T follicular helper cell (primary cell): Measurements from ENCODE around the gene PSG3.
"Not testable (repeated sequence)": the region's sequence is repeated elsewhere in the genome, so short reads cannot be mapped to it uniquely, and the experiment has no call there.

Experiments used
- DNase-seq: peaks from one replicate; pipeline ENCODE4 v3.0.0-alpha.2; 2020; ENCODE audit warnings: low read depth
- total RNA-seq, 2 experiments: gene quantifications; one replicate each; lab custom pipeline; 2026; lab: John Stamatoyannopoulos, UW

PSG3 gene
- total RNA-seq, result 0 reads per million in 2 experiments

DNA sequence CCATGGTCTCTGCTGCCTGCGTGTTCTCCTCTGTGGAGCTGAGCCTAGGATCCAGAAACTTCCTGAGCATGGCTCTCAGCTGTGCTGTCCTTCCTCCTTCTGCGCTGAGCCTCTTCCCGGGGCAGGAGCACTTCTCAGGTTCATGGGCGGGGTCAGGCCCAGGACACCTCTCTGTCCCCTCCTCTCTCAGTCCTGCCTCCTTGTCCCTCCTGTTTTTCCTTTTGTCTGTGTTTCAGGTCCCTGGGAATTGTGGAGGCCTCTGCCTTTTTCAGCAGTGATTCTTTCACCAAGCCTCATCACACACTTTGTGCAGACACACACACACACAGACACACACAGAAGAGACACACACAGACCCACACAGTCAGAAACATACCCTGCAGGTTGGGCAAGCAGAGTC lies at the start of gene PSG3:
Gene PSG3, minus strand, starts transcription at position 101 of the 400 bp plus-strand sequence. Its CDS starts 97 bp downstream, at position 4.
- DNase-seq, result not testable (repeated sequence)

GRCh38 chr19:42788766-42789165 lies 48.5 kb upstream of the PSG3 start:
- not testable (repeated sequence) for DNase-seq

DNA sequence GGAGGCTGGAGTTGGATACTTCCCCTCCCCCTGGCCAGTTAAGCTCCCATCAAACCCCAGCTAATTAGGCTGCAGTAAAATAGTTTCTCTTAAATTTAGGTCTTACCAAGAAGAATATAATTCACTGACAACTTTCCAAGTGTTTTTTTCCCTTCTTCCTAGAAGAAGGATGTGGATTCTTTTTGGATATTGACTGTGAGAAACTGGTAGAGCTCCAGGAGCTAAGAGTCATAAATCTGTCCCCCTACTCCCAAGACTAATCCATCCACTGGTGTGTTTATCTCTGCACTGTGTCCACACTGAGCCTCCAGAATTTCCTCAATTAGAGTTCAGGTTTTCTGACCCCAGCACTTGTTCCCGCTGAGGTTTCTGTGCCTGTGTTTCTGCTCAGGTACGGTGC lies 47.5 kb upstream of the PSG3 start:
- not testable (repeated sequence) for DNase-seq

DNA sequence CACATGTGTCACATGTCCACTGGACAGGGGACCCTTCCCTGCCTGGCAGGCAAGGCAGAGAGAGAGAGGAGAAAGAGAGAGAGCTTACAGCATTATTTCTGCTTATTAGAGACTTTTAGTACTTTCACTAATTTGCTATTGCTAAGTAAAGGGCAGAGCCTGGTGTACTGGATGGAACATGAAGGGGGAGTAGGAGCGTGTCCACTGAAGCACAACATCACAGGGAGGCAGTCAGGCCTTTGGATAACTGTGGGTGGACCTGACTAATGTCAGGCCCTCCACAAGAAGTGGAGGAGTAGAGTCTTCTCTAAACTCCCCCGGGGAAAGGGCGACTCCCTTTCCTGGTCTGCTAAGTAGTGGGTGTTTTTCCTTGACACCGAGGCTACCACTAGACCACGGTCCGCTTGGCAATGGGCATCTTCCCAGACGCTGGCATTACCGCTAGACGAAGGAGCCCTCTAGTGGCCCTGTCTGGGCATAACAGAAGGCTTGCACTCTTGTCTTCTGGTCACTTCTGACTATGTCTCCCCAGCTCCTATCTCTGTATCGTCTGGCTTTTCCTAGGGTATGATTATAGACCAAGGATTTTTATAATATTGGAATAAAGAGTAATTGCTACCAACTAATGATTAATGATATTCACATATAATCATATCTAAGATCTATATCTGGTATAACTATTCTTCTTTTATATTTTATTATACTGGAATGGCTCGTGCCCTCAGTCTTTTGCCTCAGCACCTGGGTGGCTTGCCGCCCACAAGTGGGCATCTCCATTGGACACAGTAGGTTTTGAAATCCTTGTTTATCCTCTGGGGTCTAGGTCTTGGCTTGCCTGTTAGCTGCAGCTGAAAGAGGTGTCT lies 36.7 kb upstream of the PSG3 start:
- DNase-seq, result not testable (repeated sequence)

DNA sequence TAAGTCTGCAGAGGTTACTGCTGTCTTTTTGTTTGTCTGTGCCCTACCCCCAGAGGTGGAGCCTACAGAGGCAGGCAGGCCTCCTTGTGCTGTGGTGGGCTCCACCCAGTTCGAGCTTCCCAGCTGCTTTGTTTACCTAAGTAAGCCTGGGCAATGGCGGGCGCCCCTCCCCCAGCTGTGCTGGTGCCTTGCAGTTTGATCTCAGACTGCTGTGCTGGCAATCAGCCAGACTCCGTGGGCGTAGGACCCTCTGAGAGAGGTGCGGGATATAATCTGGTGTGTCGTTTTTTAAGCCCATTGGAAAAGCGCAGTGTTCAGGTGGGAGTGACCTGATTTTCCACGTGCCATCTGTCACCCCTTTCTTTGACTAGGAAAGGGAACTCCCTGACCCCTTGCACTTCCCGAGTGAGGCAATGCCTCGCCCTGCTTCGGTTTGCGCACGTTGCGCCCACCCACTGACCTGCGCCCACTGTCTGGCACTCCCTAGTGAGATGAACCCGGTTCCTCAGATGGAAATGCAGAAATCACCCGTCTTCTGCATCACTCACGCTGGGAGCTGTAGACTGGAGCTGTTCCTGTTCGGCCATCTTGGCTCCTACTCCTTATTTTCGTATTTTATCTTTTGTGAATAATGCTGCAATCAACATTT lies 34.4 kb upstream of the PSG3 start:
- DNase-seq, result not testable (repeated sequence)

- DNase-seq, result not testable (repeated sequence)
Measured at GRCh38 chr19:42767319-42767718, 27.0 kb upstream of the PSG3 start.

DNA sequence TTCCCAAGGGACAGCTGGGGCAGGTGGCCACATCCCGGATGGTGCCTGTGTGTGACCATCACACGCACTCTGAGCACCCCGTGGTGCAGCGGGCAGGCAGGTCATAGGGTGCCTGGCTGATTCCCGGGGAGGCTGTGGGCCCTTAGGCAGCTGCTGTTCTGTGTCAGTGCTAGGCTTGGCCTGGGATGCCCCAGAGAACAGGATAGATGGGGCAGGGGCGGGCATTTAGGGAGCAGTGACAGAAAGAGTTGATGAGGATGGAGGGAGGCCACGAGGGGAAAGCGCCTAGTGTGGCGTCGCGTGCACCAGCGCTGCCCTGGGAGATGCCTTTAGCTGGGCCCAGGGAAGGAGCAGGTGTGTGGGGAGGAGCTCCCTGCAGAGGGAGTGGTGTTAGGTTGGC lies 26.6 kb upstream of the PSG3 start:
- DNase-seq, result not testable (repeated sequence)

GRCh38 chr19:42764836-42765235 lies 24.6 kb upstream of the PSG3 start:
- no peak for DNase-seq

DNA sequence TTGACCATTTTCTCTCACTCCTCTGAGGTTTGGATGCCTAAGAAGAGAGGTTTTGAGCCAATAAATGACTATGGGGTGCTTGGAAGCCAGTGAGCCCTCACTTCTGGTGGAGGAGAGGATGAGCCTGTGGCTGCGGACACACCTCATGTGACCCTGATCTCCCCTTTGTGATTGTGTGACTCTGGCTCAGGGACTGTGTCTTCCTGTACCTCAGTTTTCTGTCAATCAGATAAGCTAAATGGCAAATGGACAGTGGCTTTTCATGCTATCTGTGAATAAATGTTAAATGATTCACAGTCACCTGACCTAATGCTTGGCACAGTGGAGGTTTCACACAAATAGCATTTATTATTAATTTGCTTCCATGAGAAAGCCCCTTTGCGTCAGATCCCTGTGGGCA lies 22.5 kb upstream of the PSG3 start:
- no peak for DNase-seq

GRCh38 chr19:42761924-42762295 lies 21.6 kb upstream of the PSG3 start:
- not testable (repeated sequence) for DNase-seq

- not testable (repeated sequence) for DNase-seq
Measured at GRCh38 chr19:42760954-42761923, 21.0 kb upstream of the PSG3 start.

DNA sequence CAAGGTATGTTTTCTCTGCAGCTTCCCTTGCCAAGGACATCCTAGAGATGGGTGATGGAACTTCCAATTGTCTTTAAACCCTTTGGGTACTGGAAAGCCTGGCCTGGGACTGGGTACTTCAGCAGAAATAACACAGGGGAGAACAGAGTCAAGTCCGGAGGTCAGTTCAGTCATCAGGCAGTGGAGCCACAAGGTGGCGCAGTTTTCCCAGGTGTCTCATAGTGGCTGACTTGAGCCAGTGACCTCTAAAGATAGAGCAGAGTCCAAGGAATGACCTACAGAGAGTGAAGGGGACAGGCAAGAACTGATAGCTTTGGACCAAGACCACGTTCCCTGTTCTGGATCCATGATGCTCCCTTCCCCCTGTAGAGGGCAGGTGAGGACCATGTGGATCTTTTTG lies 18.4 kb upstream of the PSG3 start:
- DNase-seq, result not testable (repeated sequence)

DNA sequence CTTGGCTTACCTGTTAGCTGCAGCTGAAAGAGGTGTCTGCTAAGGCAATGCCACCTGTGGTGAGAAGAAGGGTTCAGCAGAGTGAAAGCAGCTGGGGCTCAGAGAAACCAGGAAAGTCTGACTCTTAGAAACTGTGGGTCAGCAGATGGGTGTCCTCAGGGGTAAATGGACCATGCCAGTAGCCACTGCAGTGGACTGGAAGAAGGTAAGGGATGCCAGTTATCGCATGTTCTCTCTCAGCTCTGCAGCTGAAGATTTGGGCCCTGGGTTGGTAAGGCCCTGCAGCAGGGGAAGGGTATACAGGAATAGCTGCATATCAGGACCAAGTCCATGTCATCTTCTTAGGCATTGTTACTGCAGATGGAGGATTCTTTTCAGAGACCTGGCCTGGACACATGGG lies 12.0 kb upstream of the PSG3 start:
- DNase-seq, result not testable (repeated sequence)

DNA sequence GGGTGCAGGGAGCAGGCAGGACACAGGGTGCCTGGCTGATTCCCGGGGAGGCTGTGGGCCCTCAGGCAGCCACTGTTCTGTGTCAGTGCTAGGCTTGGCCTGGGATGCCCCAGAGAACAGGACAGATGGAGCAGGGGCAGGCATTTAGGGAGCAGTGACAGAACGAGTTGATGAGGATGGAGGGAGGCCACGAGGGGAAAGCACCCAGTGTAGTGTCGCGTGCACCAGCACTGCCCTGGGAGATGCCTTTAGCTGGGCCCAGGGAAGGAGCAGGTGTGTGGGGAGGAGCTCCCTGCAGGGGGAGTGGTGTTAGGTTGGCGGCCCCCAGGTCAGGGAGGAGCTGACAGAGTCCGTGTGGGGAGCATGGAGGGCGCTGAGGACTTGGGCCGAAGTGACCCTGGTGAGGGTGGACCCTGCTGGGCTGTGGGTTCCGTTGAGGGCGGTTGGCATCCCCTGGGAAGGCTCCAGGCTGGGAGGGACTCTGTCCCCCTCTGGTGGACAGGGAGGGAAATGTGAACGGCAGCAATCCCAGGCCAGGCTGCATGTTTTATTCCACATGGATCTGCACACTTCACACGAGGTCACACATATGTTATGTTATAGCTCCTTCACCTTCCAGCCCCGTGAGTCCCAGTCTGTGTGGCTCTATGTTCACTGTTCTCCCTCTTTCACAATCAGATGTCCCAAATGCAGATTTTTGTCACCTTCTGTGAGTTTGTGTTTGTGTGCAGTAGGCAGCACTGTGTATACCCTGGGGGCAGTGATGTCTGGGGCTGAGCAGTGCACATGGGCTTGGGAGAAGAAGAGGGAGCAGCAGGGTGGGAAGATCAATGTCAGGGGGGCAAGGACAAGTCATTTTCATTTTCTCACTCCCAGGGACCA lies 1.7 kb upstream of the PSG3 start:
- DNase-seq, result not testable (repeated sequence)

- DNase-seq, result not testable (repeated sequence)
Measured at GRCh38 chr19:42737581-42738011, 2.7 kb downstream of the PSG3 start.

DNA sequence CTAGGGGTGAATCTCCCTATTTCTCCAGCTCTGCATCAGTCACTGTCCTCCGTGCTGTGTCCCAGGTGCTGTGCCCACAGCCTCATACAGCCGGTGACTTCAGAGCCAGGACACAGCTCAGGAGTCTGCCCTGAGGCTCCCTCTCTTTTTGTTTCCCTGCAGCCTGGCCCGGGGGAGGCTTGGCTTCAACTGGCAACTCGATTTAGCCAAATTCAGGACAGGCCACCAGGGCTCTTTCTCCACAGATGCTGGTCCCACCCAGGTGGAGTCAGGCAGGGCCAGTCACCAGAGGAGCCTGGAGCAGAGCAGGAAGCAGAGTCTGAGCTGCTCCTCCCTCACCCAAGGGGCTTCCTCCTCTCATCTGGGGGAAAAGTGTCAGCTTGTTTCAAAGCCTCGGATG lies 11.9 kb downstream of the PSG3 start:
- not testable (repeated sequence) for DNase-seq

DNA sequence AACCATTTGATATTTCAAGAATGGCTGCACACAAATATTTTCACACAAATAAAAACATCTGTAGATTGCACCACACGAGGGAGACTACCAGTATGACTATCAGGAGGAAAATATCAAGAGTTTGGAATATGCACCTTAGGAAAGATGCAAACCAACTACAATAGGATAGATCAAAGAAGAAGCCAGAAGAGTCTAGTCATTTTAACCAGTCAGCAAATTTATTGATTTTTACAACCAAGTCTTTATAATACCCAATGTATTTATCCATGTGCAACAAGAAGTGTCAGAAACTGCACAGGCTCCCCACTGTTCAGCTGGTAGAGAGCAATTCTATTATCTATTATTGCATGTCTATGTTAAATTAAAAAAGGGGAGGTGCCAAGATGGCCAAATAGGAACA lies 26.3 kb downstream of the PSG3 start:
- DNase-seq, result not testable (repeated sequence)

DNA sequence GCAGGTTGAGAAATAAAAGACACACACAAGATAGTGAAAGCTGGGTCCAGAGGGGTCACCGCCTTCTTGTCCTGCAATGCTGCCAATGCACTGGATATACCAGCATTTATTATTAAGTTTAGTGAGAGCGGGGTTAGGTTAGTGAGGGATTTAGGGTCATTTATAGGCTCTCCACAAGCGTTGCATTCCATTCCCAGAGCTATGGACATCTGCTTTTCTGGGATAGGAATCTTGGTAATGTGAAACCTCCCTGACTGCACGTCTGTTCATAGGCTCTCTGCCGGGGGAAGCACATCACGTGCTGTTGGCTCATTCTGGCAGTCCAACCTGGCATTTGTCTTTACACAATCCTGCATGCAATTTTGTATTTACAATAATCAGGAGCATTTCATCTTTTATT lies 27.5 kb downstream of the PSG3 start:
- not testable (repeated sequence) for DNase-seq

GRCh38 chr19:42710986-42711385 lies 29.3 kb downstream of the PSG3 start:
- DNase-seq, result not testable (repeated sequence)

DNA sequence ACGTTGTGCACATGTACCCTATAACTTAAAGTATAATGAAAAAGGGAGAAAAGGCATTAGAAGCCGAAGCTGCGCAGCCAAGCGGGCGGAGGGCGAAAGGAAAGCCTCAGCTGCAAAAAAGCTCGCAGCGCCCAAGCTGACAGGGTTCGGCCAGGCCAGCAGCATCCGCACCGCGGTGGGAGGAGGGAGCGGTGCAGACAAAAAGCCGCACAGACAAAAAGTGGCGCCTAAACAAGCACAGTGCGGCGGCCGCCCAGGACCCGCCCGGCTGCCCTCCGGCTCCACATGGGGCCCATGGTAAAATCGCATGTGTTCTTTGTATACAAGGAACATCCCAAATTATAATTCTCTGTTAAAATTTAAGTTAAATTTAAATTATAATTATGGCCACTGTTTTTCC lies 42.4 kb downstream of the PSG3 start:
- DNase-seq, result no peak
